HepG2 (cell line): ENCODE measurements around the gene IL2RA. TPM values are rescaled to one million over a fixed set of nuclear protein-coding genes. Genes with fewer than 3 reads are reported as not detected.

ENCODE experiments used
- ATF7-NPFF ChIP-seq: sonication (generic); formaldehyde crosslinking; IDR thresholded peaks from 2 replicates; pipeline ENCODE4 v1.8.1; 2023; ENCODE audit warnings: mild to moderate bottlenecking, low read depth, missing genetic modification reagents, moderate library complexity
- CBX2 ChIP-seq, 2 experiments: fragments of 200-600 bp in 1 of 2; sonication (generic); formaldehyde crosslinking in 1 of 2; IDR thresholded peaks; 2 replicates each; pipeline versions ENCODE4 v1.7.0 to v1.8.1; 2018 to 2022; ENCODE audit warnings: low read depth in 2 of 2, low read length in 1 of 2, mild to moderate bottlenecking in 1 of 2, missing genetic modification reagents in 1 of 2
- FLYWCH1 ChIP-seq: sonication (generic); formaldehyde crosslinking; IDR thresholded peaks from 2 replicates; pipeline ENCODE4 v1.8.1; 2023; ENCODE audit warnings: mild to moderate bottlenecking, missing genetic modification reagents
- HINFP ChIP-seq: sonication (generic); formaldehyde crosslinking; IDR thresholded peaks from 2 replicates; pipeline ENCODE4 v1.4.0; 2020; ENCODE audit warnings: low read depth, mild to moderate bottlenecking, missing genetic modification reagents
- MED8 ChIP-seq: sonication (generic); formaldehyde crosslinking; IDR thresholded peaks from 2 replicates; pipeline ENCODE4 v1.8.1; 2023; ENCODE audit warnings: mild to moderate bottlenecking, missing genetic modification reagents; ENCODE audit not compliant: insufficient replicate concordance
- MLLT10 ChIP-seq: sonication (generic); formaldehyde crosslinking; IDR thresholded peaks from 2 replicates; pipeline ENCODE4 v1.4.0; 2020; ENCODE audit warnings: missing genetic modification reagents
- MTF1 ChIP-seq: sonication (generic); formaldehyde crosslinking; IDR thresholded peaks from 2 replicates; pipeline ENCODE4 v1.5.0; 2020; ENCODE audit warnings: missing genetic modification reagents
- MYPOP ChIP-seq: sonication (generic); formaldehyde crosslinking; IDR thresholded peaks from 2 replicates; pipeline ENCODE4 v1.8.1; 2023; ENCODE audit warnings: mild to moderate bottlenecking, moderate library complexity, missing genetic modification reagents
- NFRKB ChIP-seq: fragments of 450-650 bp; IDR thresholded peaks from 2 replicates; pipeline ENCODE4 v1.6.1; 2017
- NPAS2 ChIP-seq: sonication (generic); formaldehyde crosslinking; IDR thresholded peaks from 2 replicates; pipeline ENCODE4 v1.8.0; 2022; ENCODE audit warnings: mild to moderate bottlenecking, missing genetic modification reagents, borderline replicate concordance
- NRL ChIP-seq: sonication (generic); formaldehyde crosslinking; IDR thresholded peaks from 2 replicates; pipeline ENCODE4 v1.5.0; 2020; ENCODE audit warnings: missing genetic modification reagents, mild to moderate bottlenecking, moderate library complexity, borderline replicate concordance
- RBM22 ChIP-seq: fragments of 200-400 bp; formaldehyde crosslinking; optimal IDR thresholded peaks from 2 replicates; pipeline ENCODE3; 2017; ENCODE audit warnings: mild to moderate bottlenecking, low read length, moderate library complexity
- SIX4 ChIP-seq: sonication (generic); formaldehyde crosslinking; IDR thresholded peaks from 2 replicates; pipeline ENCODE4 v1.4.0; 2020; ENCODE audit warnings: missing genetic modification reagents
- SP4 ChIP-seq: sonication (generic); formaldehyde crosslinking; IDR thresholded peaks from 2 replicates; pipeline ENCODE4 v1.8.1; 2023; ENCODE audit warnings: mild to moderate bottlenecking, missing genetic modification reagents
- SRF ChIP-seq: IDR thresholded peaks from 2 replicates; pipeline ENCODE4 v1.6.1; 2011; ENCODE audit warnings: mild to moderate bottlenecking, low read depth, low read length, moderate library complexity
- SSRP1 ChIP-seq: IDR thresholded peaks from 2 replicates; pipeline ENCODE4 v1.6.1; 2016; ENCODE audit warnings: control low read depth
- TCF7 ChIP-seq: sonication (generic); IDR thresholded peaks from 2 replicates; pipeline ENCODE4 v1.6.1; 2016; ENCODE audit warnings: antibody characterized with exemption, low read depth
- ZEB1 ChIP-seq: IDR thresholded peaks from 2 replicates; pipeline ENCODE4 v1.6.1; 2012; ENCODE audit warnings: mild to moderate bottlenecking, low read depth, inconsistent platforms; ENCODE audit not compliant: insufficient replicate concordance
- ZNF180 ChIP-seq: sonication (generic); formaldehyde crosslinking; IDR thresholded peaks from 2 replicates; pipeline ENCODE4 v1.4.0; 2020; ENCODE audit warnings: low read depth, missing genetic modification reagents, borderline replicate concordance
- ZNF512 ChIP-seq: sonication (generic); formaldehyde crosslinking; IDR thresholded peaks from 2 replicates; pipeline ENCODE4 v1.4.0; 2020; ENCODE audit warnings: mild to moderate bottlenecking, missing genetic modification reagents
- ZNF567 ChIP-seq: sonication (generic); formaldehyde crosslinking; IDR thresholded peaks from 2 replicates; pipeline ENCODE4 v1.8.1; 2023; ENCODE audit warnings: mild to moderate bottlenecking, missing genetic modification reagents, borderline replicate concordance
- ZNF580 ChIP-seq: IDR thresholded peaks from 2 replicates; pipeline ENCODE4 v1.6.1; 2016; ENCODE audit warnings: low read depth, borderline replicate concordance
- ZNF777 ChIP-seq: sonication (generic); formaldehyde crosslinking; IDR thresholded peaks from 2 replicates; pipeline ENCODE4 v1.4.0; 2020; ENCODE audit warnings: missing genetic modification reagents
- ZNF878 ChIP-seq: sonication (generic); formaldehyde crosslinking; IDR thresholded peaks from 2 replicates; pipeline ENCODE4 v1.8.1; 2023; ENCODE audit warnings: mild to moderate bottlenecking, missing genetic modification reagents, moderate library complexity
- ZSCAN25 ChIP-seq: sonication (generic); formaldehyde crosslinking; IDR thresholded peaks from 2 replicates; pipeline ENCODE4 v1.8.0; 2022; ENCODE audit warnings: mild to moderate bottlenecking, missing genetic modification reagents
- polyA plus RNA-seq, 8 experiments: library from polyadenylated mRNA; depleted of rRNA in 3 of 8; stranded (reverse) in 7 of 8; unstranded in 1 of 8; fragments of >200 nt; fragmentation: Illumina TruSeq in 4 of 8; extraction: Trizol in 4 of 8; gene quantifications; 2 replicates each; pipeline versions ENCODE4 v1.2.1 to v1.2.3, GENCODE V29; 2011 to 2016; ENCODE audit warnings: low read depth in 4 of 8, missing spikeins in 1 of 8, mixed read lengths in 1 of 8; ENCODE audit not compliant: insufficient read depth in 1 of 8
- total RNA-seq, 5 experiments: library from RNA; depleted of rRNA; stranded (reverse); fragments of >200 nt; fragmentation: Illumina TruSeq; extraction: Trizol; gene quantifications; 2 replicates each; pipeline ENCODE4 v1.2.3, GENCODE V29; 2016; ENCODE audit warnings: low read depth in 1 of 5

The IL2RA gene
- total and polyA plus RNA-seq, 2 of the 13 experiments (the other 11 are each of a cell fraction or from before 2014, with no cell fraction given) = not detected

- no peak for TF ChIP-seq ZEB1
- TF ChIP-seq SP4 (CRISPR knock-in tag) = no peak
- TF ChIP-seq SIX4 (CRISPR knock-in tag) = no peak
- TF ChIP-seq ZNF777 (CRISPR knock-in tag) = no peak
- no peak for TF ChIP-seq RBM22
- TF ChIP-seq ZSCAN25 (CRISPR knock-in tag) = 0 out of 2 replicates have a peak, but pooled peaks have one; percentile 49
- no peak for TF ChIP-seq FLYWCH1
- TF ChIP-seq HINFP = no peak; the same call in 1 of the 2 replicates
- no peak for TF ChIP-seq CBX2 (IDR thresholded peaks at IDR 0.05; ENCODE audit: low read depth, low read length)
- no peak for TF ChIP-seq CBX2 (CRISPR knock-in tag; IDR thresholded peaks at IDR 0.05; ENCODE audit: low read depth)
- TF ChIP-seq MYPOP = peak; percentile 73; the same call in 1 of the 2 replicates
- TF ChIP-seq ZNF580 (CRISPR knock-in tag) = no peak
- no peak for TF ChIP-seq MLLT10
- no peak for TF ChIP-seq MED8 (CRISPR knock-in tag)
- no peak for TF ChIP-seq MTF1
- no peak for TF ChIP-seq ZNF180 (CRISPR knock-in tag)
- TF ChIP-seq NPAS2 = no peak
- no peak; the same call in 1 of the 2 replicates for TF ChIP-seq SSRP1 (CRISPR knock-in tag)
- TF ChIP-seq ZNF512 (CRISPR knock-in tag) = no peak
- TF ChIP-seq ATF7-NPFF (CRISPR knock-in tag) = no peak
- peak; percentile 42; the same call in 1 of the 2 replicates for TF ChIP-seq NRL (CRISPR knock-in tag)
- TF ChIP-seq SRF = no peak
- no peak for TF ChIP-seq NFRKB
- TF ChIP-seq TCF7 = peak; percentile 65
- TF ChIP-seq ZNF567 = no peak
- TF ChIP-seq ZNF878 (CRISPR knock-in tag) = peak; percentile 73; the same call in 1 of the 2 replicates
These were observed 93.3 kb downstream of the IL2RA start (continued) for GRCh38 chr10:5968681-5969453.
